Suprapubic skin (tissue), 4 donors: ENCODE results near the gene MRPL10.

ENCODE experiments used
- CTCF ChIP-seq, 2 donors: fragments of 200-600 bp in 1 of 2; fragments of 450-650 bp in 1 of 2; sonication (generic) in 1 of 2; IDR thresholded peaks; one replicate each; pipeline ENCODE4 v1.5.1; 2016 to 2019; ENCODE audit warnings: antibody characterized with exemption in 2 of 2, mild to moderate bottlenecking in 1 of 2, moderate library complexity in 1 of 2
- POLR2A ChIP-seq, 2 donors: fragments of 450-650 bp; IDR thresholded peaks; one replicate each; pipeline ENCODE4 v1.6.1; 2017; ENCODE audit warnings: antibody characterized with exemption in 2 of 2, mild to moderate bottlenecking in 2 of 2, moderate library complexity in 2 of 2
- POLR2AphosphoS5 ChIP-seq, 3 donors: sonication (generic); formaldehyde crosslinking; IDR thresholded peaks; one replicate each; pipeline ENCODE4 v1.6.1; 2017; ENCODE audit warnings: antibody characterized with exemption in 3 of 3

DNA sequence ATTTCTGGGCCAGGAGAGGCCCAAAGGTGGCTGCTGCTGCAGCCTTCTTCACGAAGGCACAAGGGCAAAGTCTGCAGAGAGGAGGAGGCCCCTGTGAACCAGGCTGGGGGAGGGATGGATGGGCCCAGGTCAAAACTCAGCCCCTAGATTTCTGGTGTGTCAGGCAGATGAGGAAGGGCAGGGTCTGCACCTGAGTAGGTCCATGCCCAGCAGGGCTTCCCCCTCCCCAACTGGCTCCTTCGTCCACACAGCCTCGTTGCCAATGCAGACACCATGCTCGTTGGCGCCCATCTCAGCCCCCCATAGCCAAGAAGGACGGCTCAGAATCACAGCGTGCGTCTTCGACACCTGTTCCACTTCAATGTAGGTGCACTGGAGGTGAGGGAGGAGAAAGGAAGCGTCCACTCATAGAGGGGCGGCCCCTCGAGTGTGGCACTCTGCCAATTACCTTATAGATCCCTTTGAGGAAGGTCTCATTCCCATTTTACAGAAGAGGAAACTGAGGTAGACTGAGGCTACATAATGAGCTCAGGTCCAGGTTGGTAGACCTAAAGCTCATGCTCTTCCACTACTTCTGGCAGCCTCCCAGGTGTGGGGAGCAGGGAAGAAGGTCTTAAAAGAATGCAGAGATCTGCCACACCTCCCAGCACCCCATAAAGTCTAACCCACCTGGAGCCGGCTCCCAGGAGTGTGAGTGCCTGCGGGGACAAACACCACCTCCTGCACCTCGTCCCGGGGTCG is 8.8 kb upstream of the MRPL10 start:
- TF ChIP-seq CTCF (IDR thresholded peaks at IDR 0.05): no peak
- no peak for TF ChIP-seq POLR2A (IDR thresholded peaks at IDR 0.05)
- no peak for TF ChIP-seq POLR2AphosphoS5 (IDR thresholded peaks at IDR 0.05)
